DND-41 (cell line): ENCODE measurements around the gene GP1BA.

Source experiments
- EZH2 ChIP-seq: IDR thresholded peaks from 3 replicates; pipeline ENCODE4 v1.6.1; 2012; ENCODE audit warnings: borderline replicate concordance, low read depth, mild to moderate bottlenecking, moderate library complexity, low read length, inconsistent platforms; ENCODE audit not compliant: severe bottlenecking
- TF ChIP-seq, protein P1 (sequence below): IDR thresholded peaks from 2 replicates; pipeline ENCODE4 v1.5.1; 2012; ENCODE audit warnings: borderline replicate concordance, low read length, moderate library complexity, mild to moderate bottlenecking; ENCODE audit not compliant: poor library complexity, severe bottlenecking; ENCODE audit errors: extremely low read depth

DNA sequence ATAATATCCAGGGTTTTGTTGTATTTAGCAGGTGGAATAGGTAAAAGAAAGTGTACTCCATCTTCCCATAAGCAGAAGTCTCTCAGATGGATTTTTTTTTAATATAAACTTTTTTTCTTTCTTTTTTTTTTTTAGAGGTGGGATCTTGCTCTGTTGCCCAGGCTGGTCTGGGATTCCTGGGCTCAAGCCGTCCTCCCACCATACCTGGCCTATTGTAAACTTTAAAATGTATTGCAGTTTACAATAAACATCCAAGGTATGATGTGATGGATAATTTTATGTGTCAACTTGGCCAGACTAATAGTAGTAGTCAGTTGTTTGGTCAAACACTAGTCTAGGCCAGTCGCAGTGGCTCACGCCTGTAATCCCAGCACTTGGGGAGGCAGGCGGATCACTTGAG is 10.8 kb upstream of the GP1BA start:
- TF ChIP-seq, protein P1, sequence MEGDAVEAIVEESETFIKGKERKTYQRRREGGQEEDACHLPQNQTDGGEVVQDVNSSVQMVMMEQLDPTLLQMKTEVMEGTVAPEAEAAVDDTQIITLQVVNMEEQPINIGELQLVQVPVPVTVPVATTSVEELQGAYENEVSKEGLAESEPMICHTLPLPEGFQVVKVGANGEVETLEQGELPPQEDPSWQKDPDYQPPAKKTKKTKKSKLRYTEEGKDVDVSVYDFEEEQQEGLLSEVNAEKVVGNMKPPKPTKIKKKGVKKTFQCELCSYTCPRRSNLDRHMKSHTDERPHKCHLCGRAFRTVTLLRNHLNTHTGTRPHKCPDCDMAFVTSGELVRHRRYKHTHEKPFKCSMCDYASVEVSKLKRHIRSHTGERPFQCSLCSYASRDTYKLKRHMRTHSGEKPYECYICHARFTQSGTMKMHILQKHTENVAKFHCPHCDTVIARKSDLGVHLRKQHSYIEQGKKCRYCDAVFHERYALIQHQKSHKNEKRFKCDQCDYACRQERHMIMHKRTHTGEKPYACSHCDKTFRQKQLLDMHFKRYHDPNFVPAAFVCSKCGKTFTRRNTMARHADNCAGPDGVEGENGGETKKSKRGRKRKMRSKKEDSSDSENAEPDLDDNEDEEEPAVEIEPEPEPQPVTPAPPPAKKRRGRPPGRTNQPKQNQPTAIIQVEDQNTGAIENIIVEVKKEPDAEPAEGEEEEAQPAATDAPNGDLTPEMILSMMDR, result no peak
- no peak for TF ChIP-seq EZH2
